GM21515 (cell line): ENCODE data around the gene OTOF.

ENCODE experiments used
- ATAC-seq: cut with Tn5 transposase; IDR thresholded peaks from one replicate; pipeline ENCODE4 v1.9.1; 2021; ENCODE audit not compliant: unreplicated experiment

Gene OTOF

GRCh38 chr2:26503231-26503880 is 25.4 kb upstream of the OTOF start:
- no peak for ATAC-seq

- ATAC-seq: no peak
Observed at GRCh38 chr2:26500406-26500805, 22.5 kb upstream of the OTOF start.

- no peak for ATAC-seq
Observed at GRCh38 chr2:26495705-26496297, 17.9 kb upstream of the OTOF start.

GRCh38 chr2:26494891-26495290 is 17.0 kb upstream of the OTOF start:
- ATAC-seq: no peak

- no peak for ATAC-seq
Observed at GRCh38 chr2:26494199-26494598, 16.3 kb upstream of the OTOF start.

- ATAC-seq: no peak
Observed at GRCh38 chr2:26493566-26493965, 15.6 kb upstream of the OTOF start.

- ATAC-seq: no peak
Observed at GRCh38 chr2:26492749-26493515, 15.0 kb upstream of the OTOF start.

- ATAC-seq: no peak
Observed at GRCh38 chr2:26491563-26492167, 13.7 kb upstream of the OTOF start.

GRCh38 chr2:26489213-26489850 is 11.4 kb upstream of the OTOF start:
- no peak for ATAC-seq

- no peak for ATAC-seq
Observed at GRCh38 chr2:26488463-26489212, 10.7 kb upstream of the OTOF start.

- ATAC-seq: no peak
Observed at GRCh38 chr2:26487192-26487591, 9.3 kb upstream of the OTOF start.

GRCh38 chr2:26486789-26487188 is 8.9 kb upstream of the OTOF start:
- no peak for ATAC-seq

- no peak for ATAC-seq
Observed at GRCh38 chr2:26485725-26486418, 7.9 kb upstream of the OTOF start.

- no peak for ATAC-seq
Observed at GRCh38 chr2:26485099-26485498, 7.2 kb upstream of the OTOF start.

GRCh38 chr2:26484579-26484978 is 6.7 kb upstream of the OTOF start:
- no peak for ATAC-seq

- ATAC-seq: no peak
Observed at GRCh38 chr2:26483957-26484565, 6.1 kb upstream of the OTOF start.

GRCh38 chr2:26483516-26483915 is 5.6 kb upstream of the OTOF start:
- no peak for ATAC-seq

GRCh38 chr2:26483027-26483326 is 5.1 kb upstream of the OTOF start:
- no peak for ATAC-seq

GRCh38 chr2:26482211-26483026 is 4.5 kb upstream of the OTOF start:
- no peak for ATAC-seq
